IgD-negative memory B cell (primary cell): ENCODE data around the gene ZNF568. TPM values are rescaled to one million over a fixed set of nuclear protein-coding genes. Genes with fewer than 3 reads are reported as not detected.

ENCODE experiments used
- polyA plus RNA-seq: library from polyadenylated mRNA; unstranded; fragments of 300-500 nt; fragmentation: Illumina TruSeq; gene quantifications from one replicate; pipeline ENCODE4 v1.2.3, GENCODE V29; 2021

The ZNF568 gene
- polyA plus RNA-seq, 1 donor from 2014 or later = 10.1 TPM

Other genes with a start within 250 kb of the ZNF568 start
- 7.8 TPM for gene ZNF461, start 249.5 kb upstream of the ZNF568 start, polyA plus RNA-seq
- gene ZNF567, start 228.7 kb upstream of the ZNF568 start, polyA plus RNA-seq = 9.4 TPM
- 0.53 TPM for gene ZNF850, start 143.5 kb upstream of the ZNF568 start, polyA plus RNA-seq
- gene ZNF790, start 77.9 kb upstream of the ZNF568 start, polyA plus RNA-seq = 5.4 TPM
- 6.1 TPM for gene ZNF345, start 65.5 kb upstream of the ZNF568 start, polyA plus RNA-seq
- 3.6 TPM for gene ZNF829, start within 50 bp of the ZNF568 start, polyA plus RNA-seq
- 35.4 TPM for gene ZNF420, start 162.1 kb downstream of the ZNF568 start, polyA plus RNA-seq